Measurements from ENCODE around the gene TMEM72. TPM values are rescaled to one million over a fixed set of nuclear protein-coding genes. Genes with fewer than 3 reads are reported as not detected.

The TMEM72 gene
- total RNA-seq, 1 donor from 2014 or later: not detected

GRCh38 chr10:44950326-44951225 is 39.4 kb downstream of the TMEM72 start:
- no peaks in the 10 kb centered on the region for H3K27me3 ChIP-seq
- H3K27ac ChIP-seq: no peak overlapping the region
- no peaks in the 10 kb centered on the region for H3K4me1 ChIP-seq
- peaks cover 5% of the 10 kb centered on the region for H3K27me3 Mint-ChIP-seq (ENCODE audit: insufficient read depth, low read depth)
- H3K9me3 ChIP-seq (ENCODE audit: low read depth): no peaks in the 10 kb centered on the region
- no peak for DNase-seq (ENCODE audit: low spot score)
- H3K79me2 ChIP-seq (ENCODE audit: low read depth): no peaks in the 10 kb centered on the region
- peaks cover 27% of the 10 kb centered on the region for H3K4me1 Mint-ChIP-seq
- no peak overlapping the region for H3K4me3 ChIP-seq
- H3K36me3 ChIP-seq: no peaks in the 10 kb centered on the region
- no peaks in the 10 kb centered on the region for H4K20me1 ChIP-seq (ENCODE audit: low read depth)
- peaks cover 3% of the 10 kb centered on the region for H3K9me3 Mint-ChIP-seq
- no peak overlapping the region for H3K9ac ChIP-seq
- no peaks in the 10 kb centered on the region for H3K36me3 Mint-ChIP-seq
- H3K4me3 Mint-ChIP-seq: no peak overlapping the region
- H3K4me2 ChIP-seq: no peak overlapping the region
- H3K27ac Mint-ChIP-seq: no peak overlapping the region
- H3F3A ChIP-seq (ENCODE audit: low read depth): no peaks in the 10 kb centered on the region
- H2AFZ ChIP-seq (replicated peaks): no peak overlapping the region
- TF ChIP-seq EZH2 (IDR thresholded peaks at IDR 0.05) (no peak), EZH2phosphoT487 (IDR thresholded peaks at IDR 0.05) (no peak), CTCF (IDR thresholded peaks at IDR 0.05) (no peak)

GRCh38 chr10:44951576-44952226 is 40.6 kb downstream of the TMEM72 start:
- no peak overlapping the region for H3K9ac ChIP-seq
- H4K20me1 ChIP-seq (ENCODE audit: low read depth): no peaks in the 10 kb centered on the region
- no peaks in the 10 kb centered on the region for H3K4me1 ChIP-seq
- no peak for DNase-seq (ENCODE audit: low spot score)
- H3K36me3 Mint-ChIP-seq: peaks cover 6% of the 10 kb centered on the region
- H3K4me1 Mint-ChIP-seq: peaks cover 27% of the 10 kb centered on the region
- no peak overlapping the region for H3K4me2 ChIP-seq
- TF ChIP-seq CTCF (IDR thresholded peaks at IDR 0.05): no peak
- no peak for TF ChIP-seq EZH2 (IDR thresholded peaks at IDR 0.05)
- TF ChIP-seq EZH2phosphoT487 (IDR thresholded peaks at IDR 0.05): no peak
- no peaks in the 10 kb centered on the region for H3F3A ChIP-seq (ENCODE audit: low read depth)
- H3K27me3 Mint-ChIP-seq (ENCODE audit: insufficient read depth, low read depth): peaks cover 5% of the 10 kb centered on the region
- no peaks in the 10 kb centered on the region for H3K9me3 Mint-ChIP-seq
- no peak overlapping the region for H3K4me3 Mint-ChIP-seq
- H3K79me2 ChIP-seq (ENCODE audit: low read depth): no peaks in the 10 kb centered on the region
- H3K36me3 ChIP-seq: no peaks in the 10 kb centered on the region
- H3K9me3 ChIP-seq (ENCODE audit: low read depth): no peaks in the 10 kb centered on the region
- H3K27ac Mint-ChIP-seq: no peak overlapping the region
- H3K4me3 ChIP-seq: no peak overlapping the region
- no peak overlapping the region for H2AFZ ChIP-seq (replicated peaks)
- H3K27ac ChIP-seq: no peak overlapping the region
- no peaks in the 10 kb centered on the region for H3K27me3 ChIP-seq

GRCh38 chr10:44952779-44953231 is 41.7 kb downstream of the TMEM72 start:
- no peak overlapping the region for H3K4me3 Mint-ChIP-seq
- no peaks in the 10 kb centered on the region for H3K9me3 Mint-ChIP-seq
- peaks cover 31% of the 10 kb centered on the region for H3K4me1 Mint-ChIP-seq
- Histone ChIP-seq H3K27me3 (no peaks in the 10 kb centered on the region), H4K20me1 (ENCODE audit: low read depth) (no peaks in the 10 kb centered on the region), H3K4me3 (no peak overlapping the region), H3K4me2 (no peak overlapping the region), H3K36me3 (no peaks in the 10 kb centered on the region), H3K4me1 (peaks cover under 1% of the 10 kb centered on the region), H3K27ac (no peak overlapping the region), H3K79me2 (ENCODE audit: low read depth) (peaks cover 3% of the 10 kb centered on the region), H2AFZ (replicated peaks) (no peak overlapping the region), H3F3A (ENCODE audit: low read depth) (no peaks in the 10 kb centered on the region), H3K9me3 (ENCODE audit: low read depth) (no peaks in the 10 kb centered on the region), H3K9ac (no peak overlapping the region)
- TF ChIP-seq CTCF (IDR thresholded peaks at IDR 0.05) (no peak), EZH2 (IDR thresholded peaks at IDR 0.05) (no peak), EZH2phosphoT487 (IDR thresholded peaks at IDR 0.05) (no peak)
- no peak overlapping the region for H3K27ac Mint-ChIP-seq
- H3K27me3 Mint-ChIP-seq (ENCODE audit: insufficient read depth, low read depth): peaks cover 5% of the 10 kb centered on the region
- H3K36me3 Mint-ChIP-seq: peaks cover 7% of the 10 kb centered on the region
- DNase-seq (ENCODE audit: low spot score): no peak
